ENCODE measurements around the gene CMTM1. TPM values are rescaled to one million over a fixed set of nuclear protein-coding genes. Genes with fewer than 3 reads are reported as not detected.
"Not testable (repeated sequence)": the region's sequence is repeated elsewhere in the genome, so short reads cannot be mapped to it uniquely, and the experiment has no call there.

The CMTM1 gene
- total RNA-seq, 1 donor from 2014 or later, result 8.4 TPM

DNA sequence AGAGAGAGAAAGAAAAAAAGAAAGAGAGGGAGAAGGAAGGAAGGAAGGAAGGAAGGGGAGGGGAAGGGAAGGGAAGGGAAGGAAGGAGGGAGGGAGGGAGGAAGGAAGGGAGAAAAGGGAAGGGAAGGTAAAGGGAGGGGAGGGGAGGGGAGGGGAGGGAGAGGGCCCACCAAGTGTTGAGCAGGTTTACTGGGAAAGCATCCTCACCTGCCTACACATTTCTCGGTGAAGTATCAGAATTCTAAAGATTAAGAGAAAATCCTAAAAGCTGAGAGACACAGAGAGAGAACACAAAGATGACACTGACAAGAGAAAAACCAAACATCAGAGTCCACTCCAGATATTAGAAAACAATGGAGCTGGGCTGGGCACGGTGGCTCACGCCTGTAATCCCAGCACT lies 26.0 kb downstream of the CMTM1 start:
- Histone ChIP-seq H3K9me3 (no peaks in the 10 kb centered on the region), H3K4me3 (no peak overlapping the region), H3K27me3 (no peaks in the 10 kb centered on the region), H3K27ac (no peak overlapping the region), H3K36me3 (no peaks in the 10 kb centered on the region), H3K4me1 (no peaks in the 10 kb centered on the region)
- ATAC-seq, result no peak
- intact Hi-C loops (cut with DNase I), result no loop called here
- TF ChIP-seq, protein P1, sequence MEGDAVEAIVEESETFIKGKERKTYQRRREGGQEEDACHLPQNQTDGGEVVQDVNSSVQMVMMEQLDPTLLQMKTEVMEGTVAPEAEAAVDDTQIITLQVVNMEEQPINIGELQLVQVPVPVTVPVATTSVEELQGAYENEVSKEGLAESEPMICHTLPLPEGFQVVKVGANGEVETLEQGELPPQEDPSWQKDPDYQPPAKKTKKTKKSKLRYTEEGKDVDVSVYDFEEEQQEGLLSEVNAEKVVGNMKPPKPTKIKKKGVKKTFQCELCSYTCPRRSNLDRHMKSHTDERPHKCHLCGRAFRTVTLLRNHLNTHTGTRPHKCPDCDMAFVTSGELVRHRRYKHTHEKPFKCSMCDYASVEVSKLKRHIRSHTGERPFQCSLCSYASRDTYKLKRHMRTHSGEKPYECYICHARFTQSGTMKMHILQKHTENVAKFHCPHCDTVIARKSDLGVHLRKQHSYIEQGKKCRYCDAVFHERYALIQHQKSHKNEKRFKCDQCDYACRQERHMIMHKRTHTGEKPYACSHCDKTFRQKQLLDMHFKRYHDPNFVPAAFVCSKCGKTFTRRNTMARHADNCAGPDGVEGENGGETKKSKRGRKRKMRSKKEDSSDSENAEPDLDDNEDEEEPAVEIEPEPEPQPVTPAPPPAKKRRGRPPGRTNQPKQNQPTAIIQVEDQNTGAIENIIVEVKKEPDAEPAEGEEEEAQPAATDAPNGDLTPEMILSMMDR (IDR thresholded peaks at IDR 0.05), result no peak
- DNase-seq, result no peak

DNA sequence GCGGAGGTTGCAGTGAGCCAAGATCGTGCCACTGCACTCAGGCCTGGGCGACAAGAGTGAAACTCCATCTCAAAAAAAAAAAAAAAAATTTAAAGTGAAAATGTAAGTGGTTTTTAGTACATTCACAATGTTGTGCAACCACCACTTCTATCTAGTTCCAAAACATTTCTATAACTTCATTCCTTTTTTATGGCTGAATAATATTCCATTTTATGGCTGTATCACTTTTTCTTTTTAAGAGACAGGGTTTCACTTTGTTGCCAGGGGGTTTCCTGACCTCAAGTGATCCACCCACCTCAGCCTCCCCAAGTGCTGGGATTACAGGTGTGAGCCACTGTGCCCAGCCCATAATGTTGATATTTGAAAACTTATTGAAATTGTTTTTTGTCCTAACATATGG lies 26.6 kb downstream of the CMTM1 start:
- TF ChIP-seq, protein P1 (IDR thresholded peaks at IDR 0.05), result no peak
- intact Hi-C loops (cut with DNase I), result no loop called here
- no peak for ATAC-seq

DNA sequence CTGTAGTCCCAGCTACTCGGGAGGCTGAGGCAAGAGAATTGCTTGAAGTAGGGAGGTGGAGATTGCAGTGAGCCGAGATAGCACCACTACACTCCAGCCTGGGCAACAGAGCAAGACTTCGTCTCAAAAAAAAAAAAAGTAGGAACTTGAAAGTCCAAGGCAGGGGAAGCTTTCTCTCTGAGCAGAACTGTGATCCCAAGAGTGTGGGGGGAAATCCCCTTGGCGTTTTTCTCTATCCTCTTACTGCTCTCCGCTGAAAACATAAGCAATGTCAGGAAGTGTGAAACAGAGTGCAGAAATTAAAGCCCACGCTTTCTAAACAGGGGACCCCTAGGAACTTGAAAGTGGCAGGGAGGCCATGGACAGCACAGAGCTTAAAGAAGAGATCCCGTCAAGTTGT lies 28.5 kb downstream of the CMTM1 start:
- TF ChIP-seq, protein P1 (IDR thresholded peaks at IDR 0.05), result no peak
- Histone ChIP-seq H3K27me3 (no peaks in the 10 kb centered on the region), H3K27ac (no peak overlapping the region), H3K4me1 (no peaks in the 10 kb centered on the region), H3K4me3 (no peak overlapping the region), H3K36me3 (no peaks in the 10 kb centered on the region), H3K9me3 (no peaks in the 10 kb centered on the region)
- ATAC-seq (peak; percentile 23), DNase-seq (no peak)
- intact Hi-C loops (cut with DNase I), result no loop called here

More for the DNA sequence above, 26.6 kb downstream of the CMTM1 start:
- Histone ChIP-seq H3K9me3 (no peaks in the 10 kb centered on the region), H3K36me3 (no peaks in the 10 kb centered on the region), H3K4me1 (no peaks in the 10 kb centered on the region), H3K27me3 (no peaks in the 10 kb centered on the region), H3K4me3 (no peak overlapping the region), H3K27ac (no peak overlapping the region)
- no peak for DNase-seq

DNA sequence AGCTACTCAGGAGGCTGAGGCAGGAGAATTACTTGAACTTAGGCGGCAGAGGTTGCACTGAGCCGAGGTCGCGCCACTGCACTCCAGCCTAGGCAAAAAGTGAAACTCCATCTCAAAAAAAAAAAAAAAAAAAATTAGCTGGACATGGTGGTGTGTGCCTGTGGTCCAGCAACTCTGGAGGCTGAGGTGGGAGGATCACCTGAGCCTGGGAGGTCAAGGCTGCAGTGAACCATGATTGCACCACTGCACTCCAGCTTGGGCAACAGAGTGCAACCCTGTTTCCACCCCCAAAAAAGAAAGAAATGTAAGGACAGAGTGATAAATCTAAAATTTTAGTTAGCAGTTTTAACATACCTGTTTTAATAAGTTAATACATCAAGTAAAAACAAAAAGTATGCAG lies 30.3 kb downstream of the CMTM1 start:
- H3K27me3 ChIP-seq; H3K36me3 ChIP-seq; H3K4me1 ChIP-seq; ATAC-seq; H3K4me3 ChIP-seq; intact Hi-C loops (cut with DNase I); DNase-seq; H3K9me3 ChIP-seq; H3K27ac ChIP-seq: not testable (repeated sequence)

DNA sequence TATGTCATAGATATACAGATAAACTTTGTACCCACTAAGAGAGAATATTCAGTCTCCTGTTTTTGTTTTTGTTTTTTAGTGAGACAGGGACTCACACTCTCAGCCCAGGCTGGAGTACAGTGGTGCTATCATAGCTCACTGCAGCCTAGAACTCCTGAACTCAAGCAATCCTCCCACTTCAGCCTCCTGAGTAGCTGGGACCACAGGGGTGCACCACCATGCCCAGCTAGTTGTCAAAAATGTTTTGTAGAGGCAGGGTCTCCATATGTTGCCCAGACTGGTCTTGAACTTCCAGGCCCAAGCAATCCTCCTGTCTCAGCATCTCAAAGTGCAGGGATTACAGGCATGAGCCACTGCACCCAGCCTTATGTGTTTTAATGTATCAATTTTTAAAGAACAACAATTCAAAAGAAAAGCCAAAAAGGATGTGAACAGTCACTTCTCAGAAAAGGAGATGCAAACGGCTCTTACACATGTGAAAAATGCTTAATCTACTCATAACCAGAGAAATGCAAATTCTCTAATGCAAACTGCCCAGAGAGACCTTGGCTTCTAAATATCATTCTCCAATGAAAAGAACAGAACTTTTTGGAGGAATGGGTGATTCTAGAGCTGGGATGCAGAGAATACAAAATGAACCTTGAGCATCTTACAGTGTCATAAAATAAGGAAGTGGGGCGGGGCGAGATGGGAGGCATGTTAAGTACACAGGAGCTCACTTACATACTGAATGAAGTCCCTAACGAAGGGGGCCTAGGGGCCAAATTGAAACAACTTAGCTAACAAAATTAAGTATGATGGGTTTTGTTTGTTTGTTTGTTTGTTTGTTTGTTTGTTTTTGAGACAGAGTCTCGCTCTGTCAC lies 31.0 kb downstream of the CMTM1 start:
- no peak for ATAC-seq
- DNase-seq, result no peak

DNA sequence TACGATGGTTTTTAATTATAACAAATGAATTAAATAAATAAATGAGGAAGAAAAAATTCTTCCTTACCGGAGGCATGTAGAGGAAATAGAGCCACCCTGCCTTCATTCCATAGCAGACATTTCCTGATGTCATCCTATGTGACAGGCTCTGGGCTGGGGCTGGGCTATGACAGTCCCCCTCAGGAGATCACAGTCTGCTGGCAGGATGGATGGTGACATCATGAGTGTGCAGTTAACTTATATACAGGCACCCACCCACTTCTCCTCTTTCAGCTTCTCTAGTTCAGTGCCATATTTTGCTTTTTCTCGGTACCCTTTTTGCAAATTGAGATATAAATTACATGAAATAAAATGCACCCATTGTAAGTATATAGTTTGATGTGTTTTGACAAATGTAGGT lies 31.9 kb downstream of the CMTM1 start:
- intact Hi-C loops (cut with DNase I), result no loop called here
- Histone ChIP-seq H3K27ac (no peak overlapping the region), H3K4me3 (no peak overlapping the region), H3K4me1 (no peaks in the 10 kb centered on the region), H3K27me3 (no peaks in the 10 kb centered on the region), H3K9me3 (no peaks in the 10 kb centered on the region), H3K36me3 (no peaks in the 10 kb centered on the region)
- no peak for ATAC-seq
- no peak for DNase-seq
- TF ChIP-seq, protein P1 (IDR thresholded peaks at IDR 0.05), result no peak

More for the DNA sequence above, 31.0 kb downstream of the CMTM1 start:
- Histone ChIP-seq H3K4me3 (no peak overlapping the region), H3K36me3 (no peaks in the 10 kb centered on the region), H3K4me1 (no peaks in the 10 kb centered on the region), H3K9me3 (no peaks in the 10 kb centered on the region), H3K27me3 (no peaks in the 10 kb centered on the region), H3K27ac (no peak overlapping the region)
- intact Hi-C loops (cut with DNase I), result no loop called here
- TF ChIP-seq, protein P1 (IDR thresholded peaks at IDR 0.05), result no peak

Data from upper lobe of right lung (tissue), 1 donor.